ENCODE results near the gene ALX4. TPM values are rescaled to one million over a fixed set of nuclear protein-coding genes. Genes with fewer than 3 reads are reported as not detected.

ALX4 gene
- total and polyA plus RNA-seq, 2 of the 8 experiments (the other 6 are each of a cell fraction or from before 2014, with no cell fraction given) = not detected

GRCh38 chr11:44321059-44321458 lies 11.1 kb upstream of the ALX4 start:
- no peaks in the 10 kb centered on the region for H3K9me3 ChIP-seq (ENCODE audit: insufficient read depth in 2 of 2, low read depth in 1 of 2, low read length in 1 of 2)
- H3K23ac ChIP-seq (ENCODE audit: insufficient read length) = no peak overlapping the region
- no peak overlapping the region for H4K91ac ChIP-seq (replicated peaks; ENCODE audit: insufficient read length, low read length)
- no peak for FAIRE-seq
- no peak overlapping the region for H2BK20ac ChIP-seq (ENCODE audit: low read length)
- no peak overlapping the region for H3K4me3 ChIP-seq (ENCODE audit: extremely low read depth in 1 of 4, insufficient read depth in 2 of 4, low read depth in 3 of 4, low read length in 4 of 4)
- H2BK120ac ChIP-seq (replicated peaks; ENCODE audit: low read depth, low read length) = no peak overlapping the region
- H4K8ac ChIP-seq (ENCODE audit: extremely low read depth, insufficient read depth, low read length) = no peak overlapping the region
- no peak overlapping the region; a peak in 1 of 4 replicates for H3K4me2 ChIP-seq (ENCODE audit: insufficient read depth in 1 of 2, low read depth in 2 of 2, low read length in 2 of 2)
- H3K4ac ChIP-seq (replicated peaks; ENCODE audit: insufficient read length, low read depth, low read length) = no peak overlapping the region
- peaks cover 0 to 27% (median 18%) of the 10 kb centered on the region in 4 experiments; a peak in 6 of 7 replicates for H3K4me1 ChIP-seq (replicated peaks in 1 of 4; ENCODE audit: control insufficient read depth in 3 of 4, insufficient read depth in 4 of 4, low read length in 3 of 4)
- H3K56ac ChIP-seq (replicated peaks; ENCODE audit: insufficient read length, low read depth, low read length) = no peak overlapping the region
- H2AFZ ChIP-seq (ENCODE audit: low read length) = no peak overlapping the region
- H3K23me2 ChIP-seq (ENCODE audit: low read depth, low read length) = peaks cover 5% of the 10 kb centered on the region; the same call in 1 of the 2 replicates
- H2BK12ac ChIP-seq (ENCODE audit: low read depth, low read length) = no peak overlapping the region
- H4K5ac ChIP-seq (ENCODE audit: insufficient read length, low read depth, low read length) = no peak overlapping the region
- ChIA-PET CTCF (ENCODE audit: partially characterized antibody) (interaction anchor here (0.9 to 8.6 kb wide), 7 partner anchors 9 to 187 kb away, joined by 3 to 41 read pairs (median 7); no protein-coding TSS in a partner anchor), POLR2A (ENCODE audit: partially characterized antibody) (interaction anchor here (1.2 to 5.6 kb wide), 3 partner anchors 8 to 77 kb away, joined by 3 to 47 read pairs (median 3); no protein-coding TSS in a partner anchor)
- H2BK5ac ChIP-seq (ENCODE audit: low read depth, low read length) = no peak overlapping the region
- no peak overlapping the region for H3K27ac ChIP-seq (ENCODE audit: low read depth, low read length)
- H3K9ac ChIP-seq (replicated peaks in 1 of 4; ENCODE audit: extremely low read depth in 1 of 4, low read depth in 3 of 4, low read length in 3 of 4) = no peak overlapping the region
- H3K36me3 ChIP-seq (ENCODE audit: control insufficient read depth in 2 of 4, insufficient read depth in 4 of 4, low read length in 3 of 4) = no peaks in the 10 kb centered on the region; a peak in 1 of 8 replicates
- TF ChIP-seq ZNF274 (IDR thresholded peaks at IDR 0.05; ENCODE audit: borderline replicate concordance, extremely low read depth, low read length) (no peak), SUZ12 (IDR thresholded peaks at IDR 0.05; ENCODE audit: low read length) (peak; percentile 25), EZH2 (IDR thresholded peaks at IDR 0.05; ENCODE audit: low read depth, low read length, severe bottlenecking) (peak; percentile 65), GTF2F1 (IDR thresholded peaks at IDR 0.05; ENCODE audit: borderline replicate concordance, low read depth, low read length) (no peak)
- H3K27me3 ChIP-seq (replicated peaks in 1 of 4; ENCODE audit: control insufficient read depth in 3 of 4, extremely low read depth in 1 of 4, insufficient read depth in 3 of 4, low read length in 3 of 4) = peaks cover 88 to 100% (median 100%) of the 10 kb centered on the region in 4 experiments
- no peak overlapping the region for H2BK15ac ChIP-seq (ENCODE audit: low read length)
- H4K20me1 ChIP-seq (replicated peaks in 1 of 2; ENCODE audit: control insufficient read depth in 1 of 2, insufficient read depth in 2 of 2, low read length in 2 of 2) = peaks cover 17 to 18% of the 10 kb centered on the region in 2 experiments
- H2AK5ac ChIP-seq (ENCODE audit: low read depth, low read length) = no peak overlapping the region
- no peaks in the 10 kb centered on the region for H3K79me1 ChIP-seq (ENCODE audit: low read depth, low read length)
- H3K79me2 ChIP-seq (ENCODE audit: control insufficient read depth in 1 of 2, insufficient read depth in 2 of 2, low read length in 2 of 2) = no peaks in the 10 kb centered on the region
- no peak overlapping the region for H3K14ac ChIP-seq (ENCODE audit: insufficient read length)
- no peak overlapping the region for H3K18ac ChIP-seq (ENCODE audit: extremely low read depth, low read length)
- no peak for DNase-seq (ENCODE audit: low read depth in 1 of 2, low spot score in 2 of 2)
- WGBS, 2 experiments (ENCODE audit: extremely low coverage in 1 of 2, insufficient coverage in 1 of 2, insufficient read length in 1 of 2, insufficient replicate concordance in 2 of 2, low coverage in 1 of 2, low lambda C conversion rate in 2 of 2, missing lambda C conversion rate in 1 of 2) = 16% methylated on average over 4 of the region's 4 CpGs; no CpG with 5 or more reads in 1 of the 2 experiments
